ENCODE measurements around the gene GPR4. TPM values are rescaled to one million over a fixed set of nuclear protein-coding genes. Genes with fewer than 3 reads are reported as not detected.
A peak's percentile ranks its signal among the peaks of the same experiment; 100 is the strongest.

Gene GPR4
- total RNA-seq, 1 experiment from 2014 or later: 0.07 TPM

GRCh38 chr19:45598267-45599001 lies 3.6 kb downstream of the GPR4 start:
- Mint-ChIP-seq H3K4me3 (peak overlapping the region; percentile 52 to 76), H3K36me3 (ENCODE audit: insufficient read depth in 1 of 3, low read depth in 3 of 3) (peaks cover 0 to 3% (median 0%) of the 10 kb centered on the region in 3 experiments; a peak in 2 of 7 replicates), H3K27ac (no peak overlapping the region), H3K9me3 (no peaks in the 10 kb centered on the region; a peak in 2 of 5 replicates), H3K27me3 (ENCODE audit: low read depth) (peaks cover 81% of the 10 kb centered on the region), H3K4me1 (peaks cover 33 to 69% of the 10 kb centered on the region in 2 experiments)
- no peak overlapping the region for H3T11ph ChIP-seq (ENCODE audit: low read length)
- H3K4me2 ChIP-seq (ENCODE audit: insufficient read depth, insufficient read length, low read length): peak overlapping the region; percentile 65
- DNase-seq: no peak
- H3K27ac ChIP-seq (ENCODE audit: insufficient read length, low read depth, low read length): no peak overlapping the region
- no peak overlapping the region for H2BK120ac ChIP-seq (ENCODE audit: low read depth, low read length, poor library complexity, severe bottlenecking)
- H3K23ac ChIP-seq (ENCODE audit: insufficient read length, low read depth, low read length): no peak overlapping the region
- no peak overlapping the region for H4K5ac ChIP-seq (ENCODE audit: insufficient read length, low read depth, low read length)
- no peaks in the 10 kb centered on the region for H3K79me2 ChIP-seq (ENCODE audit: insufficient read depth, low read length)
- peaks cover 34% of the 10 kb centered on the region for H3K27me3 ChIP-seq (ENCODE audit: insufficient read depth, low read length)
- H3K9ac ChIP-seq (ENCODE audit: extremely low read depth, insufficient read length, low read length): no peak overlapping the region
- no peaks in the 10 kb centered on the region for H3K4me1 ChIP-seq (ENCODE audit: insufficient read depth, low read length)
- H2BK15ac ChIP-seq (ENCODE audit: low read depth, low read length): no peak overlapping the region
- no peaks in the 10 kb centered on the region for H3K9me3 ChIP-seq (ENCODE audit: control insufficient read depth, low read depth, low read length)
- H2BK5ac ChIP-seq (ENCODE audit: insufficient read length, low read length): no peak overlapping the region
- no peak overlapping the region for H3K56ac ChIP-seq (ENCODE audit: insufficient read length, low read depth, low read length)
- no peak overlapping the region for H2AK5ac ChIP-seq (ENCODE audit: insufficient read length, low read length)
- TF ChIP-seq, protein P1, sequence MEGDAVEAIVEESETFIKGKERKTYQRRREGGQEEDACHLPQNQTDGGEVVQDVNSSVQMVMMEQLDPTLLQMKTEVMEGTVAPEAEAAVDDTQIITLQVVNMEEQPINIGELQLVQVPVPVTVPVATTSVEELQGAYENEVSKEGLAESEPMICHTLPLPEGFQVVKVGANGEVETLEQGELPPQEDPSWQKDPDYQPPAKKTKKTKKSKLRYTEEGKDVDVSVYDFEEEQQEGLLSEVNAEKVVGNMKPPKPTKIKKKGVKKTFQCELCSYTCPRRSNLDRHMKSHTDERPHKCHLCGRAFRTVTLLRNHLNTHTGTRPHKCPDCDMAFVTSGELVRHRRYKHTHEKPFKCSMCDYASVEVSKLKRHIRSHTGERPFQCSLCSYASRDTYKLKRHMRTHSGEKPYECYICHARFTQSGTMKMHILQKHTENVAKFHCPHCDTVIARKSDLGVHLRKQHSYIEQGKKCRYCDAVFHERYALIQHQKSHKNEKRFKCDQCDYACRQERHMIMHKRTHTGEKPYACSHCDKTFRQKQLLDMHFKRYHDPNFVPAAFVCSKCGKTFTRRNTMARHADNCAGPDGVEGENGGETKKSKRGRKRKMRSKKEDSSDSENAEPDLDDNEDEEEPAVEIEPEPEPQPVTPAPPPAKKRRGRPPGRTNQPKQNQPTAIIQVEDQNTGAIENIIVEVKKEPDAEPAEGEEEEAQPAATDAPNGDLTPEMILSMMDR (conservative IDR thresholded peaks at IDR 0.05): no peak
- peaks cover 6% of the 10 kb centered on the region for H3K23me2 ChIP-seq (ENCODE audit: insufficient read length, low read depth, low read length, poor library complexity, severe bottlenecking)
- H3K4ac ChIP-seq (ENCODE audit: low read depth, low read length): no peak overlapping the region
- H3K14ac ChIP-seq (ENCODE audit: insufficient read depth, low read length): no peak overlapping the region
- H2BK20ac ChIP-seq (ENCODE audit: low read depth, low read length, poor library complexity, severe bottlenecking): no peak overlapping the region
- H3K79me1 ChIP-seq (ENCODE audit: insufficient read depth, low read depth, low read length, poor library complexity, severe bottlenecking): no peaks in the 10 kb centered on the region
- no peak overlapping the region for H2AFZ ChIP-seq (ENCODE audit: low read length)
- no CpG with 5 or more reads among the region's 22 CpGs for WGBS (ENCODE audit: extremely low coverage, insufficient read length, low lambda C conversion rate)
- no peak overlapping the region for H4K8ac ChIP-seq (replicated peaks; ENCODE audit: insufficient read length, low read depth, low read length)
- H2BK12ac ChIP-seq (ENCODE audit: insufficient read length, low read depth, low read length): no peak overlapping the region
- H4K20me1 ChIP-seq (ENCODE audit: control insufficient read depth, insufficient read depth, insufficient read length): no peaks in the 10 kb centered on the region
- no peak overlapping the region for H3K18ac ChIP-seq (ENCODE audit: insufficient read length, low read depth, low read length)
- no peak overlapping the region for H4K91ac ChIP-seq (ENCODE audit: insufficient read length, low read depth, low read length)
